Glomerular endothelial cell (primary cell): ENCODE measurements around the gene VANGL1. TPM values are rescaled to one million over a fixed set of nuclear protein-coding genes. Genes with fewer than 3 reads are reported as not detected.

Experiments used
- DNase-seq: peaks from one replicate; pipeline ENCODE4 v3.0.0-alpha.2; 2011; ENCODE audit warnings: low read depth, low spot score; ENCODE audit errors: extremely low read depth
- total RNA-seq: library from RNA; depleted of rRNA; stranded (reverse); fragments of >200 nt; gene quantifications from 2 replicates; pipeline ENCODE4 v1.2.3, GENCODE V29; 2015

The VANGL1 gene
- total RNA-seq, 1 donor from 2014 or later, result 14.3 TPM

DNA sequence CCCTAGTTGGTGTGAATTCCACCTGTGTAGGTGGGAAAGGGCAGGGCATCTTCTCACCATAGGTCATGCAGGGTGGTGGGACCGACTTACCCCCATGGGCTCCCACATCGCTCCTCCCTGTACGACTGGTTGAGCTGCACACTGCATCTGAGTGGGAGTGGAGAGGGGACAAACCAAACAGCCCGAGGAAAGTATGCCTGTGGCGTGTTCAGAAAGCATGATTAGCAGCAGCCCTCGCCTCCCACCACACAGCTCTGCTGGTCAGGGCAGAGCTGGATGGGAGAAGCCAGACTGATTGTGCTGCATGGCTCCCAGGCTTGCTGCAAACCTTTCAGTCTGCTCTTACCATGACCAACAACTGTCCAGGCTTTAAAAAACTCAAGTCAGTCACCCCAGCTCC, 24.4 kb downstream of the VANGL1 start:
- DNase-seq, result no peak

DNA sequence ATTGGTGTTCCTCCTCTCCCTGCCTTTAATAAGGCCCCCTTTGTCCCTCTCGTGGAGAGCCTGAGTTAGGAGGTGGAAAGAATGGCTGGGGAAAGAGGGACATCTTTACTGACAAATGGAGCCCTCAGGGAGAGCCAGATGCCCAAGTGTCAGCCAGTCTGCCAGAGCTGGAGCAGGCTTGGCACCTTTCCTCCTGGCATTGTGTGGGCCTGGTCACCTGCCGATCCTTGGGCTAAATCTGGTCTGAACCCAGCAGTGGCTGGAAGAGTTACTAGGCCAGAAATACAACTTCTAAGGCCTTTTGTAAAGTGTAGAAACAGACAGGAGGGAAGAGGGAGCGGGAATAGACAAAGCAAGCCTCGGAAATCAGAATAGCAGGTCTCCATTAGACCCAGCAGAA, 24.9 kb downstream of the VANGL1 start:
- DNase-seq, result no peak

DNA sequence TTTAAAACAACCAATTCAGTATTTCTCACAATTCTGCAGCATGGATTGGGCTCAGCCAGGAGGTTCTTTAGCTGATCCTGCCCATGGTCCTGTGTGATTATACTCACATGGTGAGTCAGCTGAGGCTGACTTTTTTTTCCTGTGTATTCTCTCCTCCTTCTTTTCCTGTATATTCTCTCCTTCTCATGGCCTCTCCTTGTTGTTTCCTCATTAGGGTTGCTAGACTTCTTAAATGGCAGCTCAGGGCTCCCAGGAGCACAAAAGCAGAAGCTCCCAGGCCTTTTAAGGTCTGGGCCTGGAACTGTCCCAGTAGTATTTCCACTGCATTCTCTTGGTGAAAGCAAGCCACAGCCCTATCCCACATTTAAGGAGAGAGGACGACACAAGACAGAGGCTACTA, 26.8 kb downstream of the VANGL1 start:
- DNase-seq, result no peak

DNA sequence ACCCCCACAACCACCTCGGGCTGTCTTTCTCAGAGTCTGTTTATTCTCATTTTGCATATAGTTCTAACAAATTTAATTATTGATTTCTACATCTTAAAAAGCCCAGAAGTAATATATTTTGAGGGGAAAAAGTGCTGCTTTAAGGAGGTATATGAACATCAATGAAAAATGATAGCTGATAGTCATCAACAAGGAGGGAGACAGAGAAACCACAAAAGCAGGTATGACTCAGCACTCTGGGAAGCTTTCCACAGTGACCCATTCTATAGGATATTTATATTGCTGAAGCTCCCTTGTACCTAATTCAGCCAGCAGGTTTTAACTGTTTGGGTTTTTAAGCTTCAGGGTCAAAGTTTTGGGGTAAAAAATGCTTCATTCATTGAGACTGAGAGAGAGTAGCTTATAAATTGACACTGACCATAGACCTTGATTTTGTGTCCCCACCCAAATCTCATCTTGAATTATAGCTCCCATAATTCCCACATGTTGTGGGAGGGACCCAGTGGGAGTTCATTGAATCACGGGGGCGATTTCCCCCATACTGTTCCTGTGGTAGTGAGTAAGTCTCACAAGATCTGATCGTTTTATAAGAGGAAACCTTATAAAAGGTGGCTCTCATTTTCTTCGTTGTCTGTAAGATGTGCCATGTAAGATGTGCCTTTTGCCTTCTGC, 27.4 kb downstream of the VANGL1 start:
- DNase-seq, result no peak

DNA sequence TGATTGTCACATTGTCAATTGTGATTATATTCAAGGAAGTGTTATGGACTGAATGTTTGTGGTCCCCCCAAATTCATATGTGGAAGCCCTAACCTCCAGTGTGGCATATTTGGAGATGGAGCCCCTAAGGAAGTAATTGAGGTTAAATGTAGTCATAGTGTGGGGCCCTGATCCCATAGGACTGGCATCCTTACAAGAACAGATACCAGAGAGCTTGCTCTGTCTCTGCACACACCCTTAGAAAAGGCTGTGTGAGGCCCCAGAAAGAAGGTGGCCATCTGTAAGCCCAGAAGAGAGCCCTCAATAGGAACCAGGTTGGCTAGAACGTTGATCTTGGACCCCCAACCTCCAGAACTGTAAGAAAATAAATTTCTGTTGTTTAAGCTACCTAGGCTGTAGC, 28.1 kb downstream of the VANGL1 start:
- DNase-seq, result no peak

DNA sequence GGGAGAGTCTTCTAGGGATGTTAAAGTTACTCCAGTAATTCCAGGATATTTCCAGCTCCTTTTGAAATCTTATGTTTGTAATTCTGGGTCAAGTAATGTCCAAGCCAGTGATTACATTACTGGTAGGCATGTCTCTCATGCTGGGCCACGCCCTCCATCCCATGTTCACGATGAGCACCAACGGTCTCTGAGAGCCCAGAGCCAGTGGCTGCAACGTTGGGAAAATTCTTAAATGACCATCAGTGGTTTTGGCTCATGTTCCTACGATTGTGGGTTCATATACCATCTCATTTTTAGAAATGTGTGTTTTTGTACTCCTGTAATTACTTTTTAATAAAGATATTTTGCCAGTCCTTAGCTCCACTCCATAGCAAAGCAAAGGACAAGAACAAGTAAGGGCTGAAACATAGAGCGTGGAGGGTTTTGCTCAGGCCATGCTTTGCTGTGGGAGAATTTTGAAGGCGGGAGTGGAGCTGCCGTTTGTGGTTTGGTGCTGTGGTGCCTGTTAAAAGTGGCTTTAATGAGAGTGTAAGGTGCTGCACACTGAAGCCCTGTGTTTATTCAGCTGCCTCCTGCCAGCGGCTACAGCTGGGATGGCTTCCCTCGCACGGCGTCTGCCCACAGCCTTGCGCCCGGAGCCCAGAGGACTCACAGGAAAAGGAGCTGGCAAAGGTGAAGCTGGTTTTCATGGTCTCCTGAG, 28.9 kb downstream of the VANGL1 start:
- no peak for DNase-seq

DNA sequence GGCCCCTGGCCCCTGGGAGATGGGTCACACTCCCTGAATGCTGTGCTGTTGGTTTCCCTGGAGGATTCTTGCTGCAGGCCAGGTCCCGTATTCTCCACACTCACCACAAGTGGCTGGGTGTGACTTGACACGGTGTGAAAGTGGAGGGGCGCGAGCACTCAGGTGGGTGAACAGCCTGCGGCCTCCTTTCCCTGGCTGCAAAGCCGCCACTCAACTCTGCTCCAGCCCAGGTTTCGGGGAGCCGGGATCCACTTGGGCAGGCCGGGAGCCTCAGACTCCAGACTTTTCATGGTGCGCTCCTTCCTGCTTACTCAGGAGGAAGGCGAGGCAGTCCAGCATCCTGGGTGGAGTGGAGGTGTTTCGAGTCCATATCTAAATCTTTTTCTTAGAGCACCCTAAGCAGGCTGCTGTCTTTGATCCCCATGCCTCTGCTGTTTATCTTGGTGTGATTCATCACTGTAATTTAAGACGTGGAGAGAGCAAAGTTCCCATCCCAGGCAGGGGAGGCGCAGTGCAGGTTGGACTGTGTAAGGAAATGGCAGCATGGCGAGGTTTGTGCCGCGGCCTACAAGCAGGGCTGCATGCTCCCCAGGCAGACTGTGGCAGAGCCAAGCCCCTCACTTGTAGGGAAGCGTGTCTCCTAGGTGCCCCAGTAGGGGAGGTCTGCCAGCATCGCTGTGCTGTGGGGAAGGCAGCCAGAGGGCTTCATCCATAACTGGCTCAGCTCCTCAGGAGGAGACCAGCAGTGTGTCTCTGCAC, 29.6 kb downstream of the VANGL1 start:
- no peak for DNase-seq

DNA sequence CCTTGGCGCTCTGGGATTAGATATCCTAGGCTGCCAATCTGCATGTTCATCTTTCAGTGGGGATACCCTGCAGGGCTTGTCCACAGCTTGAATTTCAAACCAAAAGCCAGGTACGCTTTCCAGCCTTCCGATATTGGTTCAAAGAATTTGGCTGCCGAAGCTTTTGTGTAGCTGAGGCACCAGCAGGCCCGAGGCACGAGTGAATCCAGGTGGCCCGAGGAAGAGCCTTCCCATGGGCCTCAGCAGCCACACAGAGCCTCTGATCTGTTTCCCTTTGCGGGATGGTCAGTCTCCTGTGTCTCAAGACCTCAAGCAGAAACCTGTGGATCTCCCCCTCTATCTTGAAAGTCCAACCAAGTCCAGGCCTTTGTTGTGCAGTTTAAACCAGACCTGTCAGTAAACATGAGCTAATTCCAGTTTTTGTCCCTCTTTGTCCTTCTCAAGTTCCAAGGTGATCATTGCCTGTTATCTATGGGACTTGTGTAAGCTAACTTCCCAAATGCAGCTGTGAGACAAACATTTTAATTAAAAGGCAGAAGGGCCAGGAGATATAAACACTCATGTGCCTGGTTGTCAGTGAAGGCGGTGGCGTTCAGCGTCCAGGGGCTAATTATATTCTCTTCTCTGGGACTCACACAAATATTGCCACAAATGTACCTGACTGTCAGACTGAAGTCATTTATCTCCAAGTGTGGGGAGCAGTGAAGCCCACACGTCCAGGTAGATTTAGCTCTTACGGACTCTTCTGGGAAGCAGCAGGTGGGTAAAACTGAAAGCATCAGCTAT, 30.6 kb downstream of the VANGL1 start:
- DNase-seq, result no peak

DNA sequence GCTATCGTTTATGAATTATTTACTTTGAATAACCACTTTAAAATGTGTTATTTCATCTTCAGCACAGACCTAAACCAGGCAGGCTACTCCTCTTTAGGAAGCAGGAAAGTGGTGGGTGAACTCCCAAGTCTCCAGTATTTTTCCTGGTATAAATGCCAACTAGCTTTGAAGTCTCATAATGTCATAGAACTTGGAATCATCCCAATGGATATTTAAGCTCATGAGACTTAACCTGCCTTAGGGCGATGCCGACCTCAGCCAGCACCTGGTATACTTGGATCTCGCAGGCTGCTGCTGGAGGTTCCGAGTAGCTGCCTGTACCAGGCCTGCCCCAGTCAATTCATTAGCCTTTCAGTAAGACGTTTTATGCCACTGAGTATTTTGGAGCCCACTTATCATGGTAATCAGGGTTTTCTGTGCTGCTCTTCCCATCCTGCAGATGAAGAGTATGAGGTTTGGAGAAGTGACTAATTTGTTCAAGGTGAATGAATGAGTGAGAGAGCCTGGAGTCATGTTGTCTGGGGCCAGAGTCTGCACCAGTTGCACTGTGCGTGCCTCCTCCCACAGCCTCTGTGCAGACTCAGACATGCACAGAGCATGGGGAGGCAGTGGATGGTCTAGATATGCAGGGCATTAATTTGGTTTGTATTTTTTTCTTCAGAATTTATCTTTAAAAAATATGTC, 34.9 kb downstream of the VANGL1 start:
- no peak for DNase-seq

DNA sequence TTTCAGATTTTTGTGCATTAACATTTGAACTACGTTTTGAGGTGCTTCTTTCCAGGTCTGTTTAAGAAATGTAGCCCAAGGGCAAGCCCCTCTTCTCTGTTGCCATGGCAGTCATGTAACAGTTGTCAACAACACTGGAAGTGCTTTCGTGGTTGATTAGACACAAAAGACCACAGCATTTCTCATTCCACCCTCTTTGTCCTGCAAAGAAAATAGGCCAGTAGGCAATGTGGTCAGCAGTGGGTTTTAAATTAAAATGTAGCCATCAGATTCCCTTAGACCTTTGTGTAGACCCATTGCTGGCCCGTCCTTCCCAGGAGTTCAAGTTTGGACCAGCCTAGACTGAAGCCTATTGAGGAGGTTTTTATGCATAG, 35.4 kb downstream of the VANGL1 start:
- DNase-seq, result no peak

DNA sequence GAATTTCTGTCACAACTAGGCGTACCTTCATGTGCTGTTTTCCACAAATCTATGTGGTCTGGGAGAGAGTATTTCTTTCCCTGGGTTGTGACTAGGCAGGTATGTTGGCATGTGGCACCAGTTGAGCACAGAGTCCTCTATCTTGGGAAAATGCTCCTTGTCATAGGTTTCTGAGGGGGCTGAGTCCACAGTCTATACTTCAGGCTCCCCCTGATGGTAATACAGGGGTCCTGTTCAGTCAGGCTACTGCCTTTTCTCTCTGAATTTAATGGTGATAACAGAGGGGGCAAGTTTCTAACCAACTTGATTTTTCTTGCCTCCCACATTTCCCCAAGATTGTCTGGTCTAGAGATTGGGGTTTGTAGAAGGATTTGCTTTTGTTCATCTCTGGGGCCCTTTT, 35.8 kb downstream of the VANGL1 start:
- no peak for DNase-seq

DNA sequence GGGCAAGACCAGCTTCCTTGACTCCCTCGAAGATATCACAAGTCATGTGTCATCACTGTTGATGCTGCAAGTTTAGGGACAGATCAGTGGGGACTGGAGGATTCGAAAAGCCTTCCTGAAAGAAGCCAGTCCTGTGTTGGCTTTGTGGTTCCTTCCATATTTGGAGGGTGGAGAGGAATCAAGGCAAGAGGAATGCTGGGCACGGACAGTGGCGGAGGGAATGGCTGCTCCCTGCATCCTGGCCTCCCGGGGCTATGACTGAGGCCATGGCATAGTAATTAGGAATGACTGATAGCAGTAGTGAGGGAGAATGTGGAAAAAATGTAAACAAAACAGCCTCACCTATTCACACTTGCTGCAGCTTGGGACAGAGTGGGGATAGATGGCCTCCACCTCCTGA, 36.4 kb downstream of the VANGL1 start:
- no peak for DNase-seq

DNA sequence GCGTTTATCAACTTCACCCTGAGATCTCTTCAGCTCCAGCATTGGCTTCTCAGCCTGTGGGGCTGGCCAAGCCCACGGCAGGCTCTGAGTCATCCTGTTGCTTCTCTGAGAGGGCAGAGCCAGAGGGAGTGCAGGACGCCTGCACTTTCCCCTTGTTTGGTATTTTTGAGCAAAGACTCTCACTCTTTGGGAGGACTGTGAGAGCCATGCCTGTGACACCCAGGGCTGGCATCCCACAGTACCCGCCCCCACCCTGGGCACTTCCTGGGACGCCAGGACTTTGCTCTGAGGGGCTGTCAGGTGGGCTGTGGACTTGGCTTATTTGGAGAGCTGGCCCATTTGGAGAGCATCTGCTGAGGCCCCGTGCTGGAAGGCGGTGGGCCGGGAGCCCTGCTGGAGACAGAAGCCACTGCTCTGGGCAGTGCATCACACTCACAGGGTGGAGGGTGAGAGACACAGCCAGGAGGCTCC, 37.4 kb downstream of the VANGL1 start:
- DNase-seq, result no peak

DNA sequence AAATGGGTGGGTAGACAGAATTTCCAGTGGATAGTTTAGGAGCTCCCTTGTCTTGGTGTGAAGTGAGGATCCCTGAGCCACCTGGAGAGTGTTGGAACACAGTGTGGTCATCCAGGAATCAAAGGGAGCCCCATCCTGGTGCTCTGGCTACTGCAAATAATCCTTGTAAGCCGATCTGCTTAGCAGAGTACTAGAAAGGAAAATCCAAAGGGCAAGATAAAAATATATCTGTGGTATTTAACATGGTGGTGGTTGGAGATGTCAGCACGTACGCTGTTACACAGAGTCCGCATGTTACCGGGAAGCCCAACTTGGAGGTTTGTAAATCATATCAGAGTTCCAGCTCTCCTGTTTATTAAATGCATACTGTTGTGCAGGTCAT, 39.0 kb downstream of the VANGL1 start:
- no peak for DNase-seq

DNA sequence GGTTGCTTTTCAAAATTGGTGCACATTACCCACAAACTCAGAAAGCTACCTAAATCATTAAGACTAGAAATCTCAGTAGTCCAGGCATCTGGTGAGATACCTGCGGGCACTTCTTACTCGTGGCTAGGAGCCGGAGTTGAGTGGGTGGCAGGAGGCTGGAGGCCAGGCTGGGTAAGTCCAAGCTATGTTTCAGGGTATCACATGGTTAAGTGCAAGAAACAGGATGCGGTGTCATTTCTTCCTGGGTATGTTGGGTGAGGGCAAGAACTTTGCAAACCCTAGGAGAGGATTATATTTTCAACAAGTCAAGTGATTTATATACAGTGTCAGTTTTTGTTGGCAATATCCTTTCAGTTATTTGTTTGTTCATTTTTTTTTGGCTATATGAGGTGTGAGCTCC, 41.0 kb downstream of the VANGL1 start:
- no peak for DNase-seq

DNA sequence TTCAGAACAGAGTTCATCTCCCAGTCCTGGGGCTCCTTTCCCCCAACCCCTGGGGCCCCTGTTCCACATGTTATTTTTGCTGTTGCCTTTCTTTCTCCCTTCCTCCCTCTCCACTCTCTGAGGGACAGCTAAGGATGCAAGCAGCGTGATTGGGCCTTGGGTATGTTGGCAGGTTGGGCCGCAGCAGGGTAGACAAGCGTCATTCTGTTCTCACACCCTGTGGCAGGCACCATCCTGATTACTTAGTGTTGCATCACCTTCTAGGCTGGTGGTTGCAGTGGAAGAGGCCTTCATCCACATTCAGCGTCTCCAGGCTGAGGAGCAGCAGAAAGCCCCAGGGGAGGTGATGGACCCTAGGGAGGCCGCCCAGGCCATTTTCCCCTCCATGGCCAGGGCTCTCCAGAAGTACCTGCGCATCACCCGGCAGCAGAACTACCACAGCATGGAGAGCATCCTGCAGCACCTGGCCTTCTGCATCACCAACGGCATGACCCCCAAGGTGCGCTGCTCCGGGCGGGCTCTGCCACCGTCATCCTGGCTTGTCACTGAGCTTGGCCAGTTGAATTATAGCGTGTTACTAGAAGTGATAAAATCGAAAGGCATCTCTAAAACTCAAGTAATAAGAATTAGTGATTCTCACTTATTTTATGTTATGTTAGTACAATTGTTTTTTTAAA, 43.4 kb downstream of the VANGL1 start:
- DNase-seq, result no peak

DNA sequence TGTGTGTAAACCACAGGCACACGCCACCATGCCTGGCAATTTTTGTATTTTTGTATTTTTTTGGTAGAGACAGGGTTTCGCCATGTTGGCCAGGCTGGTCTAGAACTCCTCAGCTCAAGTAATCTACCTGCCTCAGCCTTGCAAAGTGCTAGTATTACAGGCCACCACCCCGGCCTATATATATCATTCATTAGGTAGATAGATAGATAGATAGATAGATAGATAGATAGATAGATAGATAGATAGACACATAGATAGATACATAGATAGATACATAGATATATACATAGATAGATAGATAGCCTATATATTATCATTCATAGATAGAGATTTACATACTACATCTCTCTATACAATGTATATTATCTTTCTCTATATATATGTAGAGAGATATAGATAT, 46.0 kb downstream of the VANGL1 start:
- DNase-seq, result no peak

DNA sequence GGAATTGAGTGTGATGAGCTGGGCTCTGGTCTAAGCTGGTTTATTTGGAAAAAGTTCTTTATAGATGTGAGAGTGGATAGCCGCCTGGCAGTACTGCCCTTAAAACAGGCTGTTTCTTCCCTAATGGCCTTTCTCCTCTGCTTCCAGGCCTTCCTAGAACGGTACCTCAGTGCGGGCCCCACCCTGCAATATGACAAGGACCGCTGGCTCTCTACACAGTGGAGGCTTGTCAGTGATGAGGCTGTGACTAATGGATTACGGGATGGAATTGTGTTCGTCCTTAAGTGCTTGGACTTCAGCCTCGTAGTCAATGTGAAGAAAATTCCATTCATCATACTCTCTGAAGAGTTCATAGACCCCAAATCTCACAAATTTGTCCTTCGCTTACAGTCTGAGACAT, 49.2 kb downstream of the VANGL1 start:
- DNase-seq, result no peak

DNA sequence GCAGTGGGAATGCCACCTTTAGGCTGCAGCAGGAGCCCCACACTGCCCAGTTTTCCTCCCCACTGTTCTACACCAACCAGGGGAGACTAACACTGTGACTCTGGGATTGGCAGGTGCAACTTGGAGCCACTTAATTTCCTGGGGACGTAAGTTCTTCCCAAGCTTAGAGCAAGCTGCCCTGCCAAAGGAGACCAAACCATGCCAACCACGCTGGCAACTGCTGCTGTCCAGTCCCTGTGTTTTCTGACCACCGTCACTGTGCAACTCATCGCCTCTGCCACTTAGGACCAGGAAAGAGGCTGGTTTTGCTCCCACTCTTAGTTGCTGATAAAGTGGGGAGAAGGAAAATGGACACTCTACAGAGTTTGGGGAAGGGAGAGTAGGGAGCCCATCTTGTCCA, 50.5 kb downstream of the VANGL1 start:
- no peak for DNase-seq

DNA sequence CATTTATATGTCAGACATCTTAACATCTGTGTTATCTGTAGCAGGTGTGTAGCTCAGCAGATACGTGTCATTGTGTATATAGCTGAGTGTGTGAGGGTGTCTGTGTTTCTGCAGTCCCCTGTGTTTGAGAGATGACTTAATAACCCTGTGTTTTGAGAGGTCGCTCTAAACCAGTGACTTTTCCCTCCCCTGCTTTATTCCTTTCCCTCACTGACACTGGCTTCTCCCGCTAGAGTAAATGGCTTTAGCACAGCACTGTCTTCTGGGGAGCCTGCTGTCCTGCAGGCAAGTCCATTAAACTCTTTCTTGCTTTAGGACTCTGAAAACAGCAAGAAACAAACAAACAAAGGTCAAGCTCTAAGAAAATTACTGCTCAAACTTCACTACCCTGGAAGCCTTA, 53.0 kb downstream of the VANGL1 start:
- DNase-seq, result no peak
